Mesenchymal stem cell (in vitro differentiated cells and primary cell): Measurements from ENCODE around the gene ZNF148. TPM values are rescaled to one million over a fixed set of nuclear protein-coding genes. Genes with fewer than 3 reads are reported as not detected.

Source experiments
- DNase-seq: peaks from one replicate; pipeline ENCODE4 v3.0.0-alpha.2; 2013
- H2AFZ ChIP-seq: one replicate; pipeline ENCODE4 v1.6.1; 2013; ENCODE audit warnings: low read depth, mild to moderate bottlenecking, control low read depth, inconsistent platforms, low read length, moderate library complexity
- H2AK5ac ChIP-seq: 2 replicates; pipeline ENCODE4 v1.6.1; 2013; ENCODE audit warnings: low read length, moderate library complexity, mild to moderate bottlenecking, inconsistent platforms; ENCODE audit not compliant: severe bottlenecking
- H2BK120ac ChIP-seq: one replicate; pipeline ENCODE4 v1.6.1; 2013; ENCODE audit warnings: low read depth, mild to moderate bottlenecking, inconsistent platforms, low read length, moderate library complexity
- H2BK12ac ChIP-seq, 2 experiments: one replicate each; pipeline ENCODE4 v1.6.1; 2013; ENCODE audit warnings: inconsistent platforms in 2 of 2, low read length in 2 of 2, mild to moderate bottlenecking in 2 of 2, moderate library complexity in 2 of 2, control low read depth in 1 of 2
- H2BK15ac ChIP-seq: one replicate; pipeline ENCODE4 v1.6.1; 2013; ENCODE audit warnings: mild to moderate bottlenecking, low read depth, inconsistent platforms; ENCODE audit not compliant: poor library complexity, severe bottlenecking
- H2BK5ac ChIP-seq: 2 replicates; pipeline ENCODE4 v1.6.1; 2013; ENCODE audit warnings: low read depth, mild to moderate bottlenecking, low read length, control low read depth, inconsistent platforms; ENCODE audit not compliant: poor library complexity, severe bottlenecking
- H3K14ac ChIP-seq, 2 experiments: one replicate each; pipeline ENCODE4 v1.6.1; 2013; ENCODE audit warnings: inconsistent platforms in 2 of 2, low read length in 2 of 2, control low read depth in 1 of 2, mild to moderate bottlenecking in 1 of 2, moderate library complexity in 1 of 2
- H3K18ac ChIP-seq, 2 experiments: one replicate each; pipeline ENCODE4 v1.6.1; 2013; ENCODE audit warnings: inconsistent platforms in 2 of 2, low read length in 2 of 2, control low read depth in 1 of 2, low read depth in 1 of 2, mild to moderate bottlenecking in 1 of 2
- H3K23ac ChIP-seq, 2 experiments: one replicate each; pipeline ENCODE4 v1.6.1; 2013; ENCODE audit warnings: inconsistent platforms in 2 of 2, low read length in 2 of 2, mild to moderate bottlenecking in 2 of 2, moderate library complexity in 2 of 2, control low read depth in 1 of 2
- H3K27ac ChIP-seq: 2 replicates; pipeline ENCODE4 v1.5.1; 2013; ENCODE audit warnings: mild to moderate bottlenecking, moderate library complexity, low read length, control low read depth, inconsistent platforms; ENCODE audit not compliant: poor library complexity, severe bottlenecking
- H3K27me3 ChIP-seq, 2 experiments: 2 replicates each; pipeline versions ENCODE4 v1.6.1 to v1.7.0; 2013; ENCODE audit warnings: low read length in 2 of 2, mild to moderate bottlenecking in 2 of 2, moderate library complexity in 2 of 2, control low read depth in 1 of 2, inconsistent platforms in 1 of 2; ENCODE audit not compliant: control insufficient read depth in 1 of 2, insufficient read depth in 1 of 2
- H3K36me3 ChIP-seq, 2 experiments: 2 replicates each; pipeline versions ENCODE4 v1.6.1 to v1.7.0; 2013; ENCODE audit warnings: low read length in 2 of 2, control low read depth in 1 of 2, inconsistent platforms in 1 of 2, low read depth in 1 of 2, mild to moderate bottlenecking in 1 of 2; ENCODE audit not compliant: insufficient read depth in 2 of 2, control insufficient read depth in 1 of 2
- H3K4ac ChIP-seq, 2 experiments: one replicate each; pipeline ENCODE4 v1.6.1; 2013; ENCODE audit warnings: inconsistent platforms in 2 of 2, low read length in 2 of 2, mild to moderate bottlenecking in 2 of 2, moderate library complexity in 2 of 2, control low read depth in 1 of 2, low read depth in 1 of 2
- H3K4me1 ChIP-seq: 2 replicates; pipeline ENCODE4 v1.6.1; 2013; ENCODE audit warnings: low read depth, low read length, control low read depth; ENCODE audit not compliant: control insufficient read depth, insufficient read depth
- H3K4me2 ChIP-seq: 2 replicates; pipeline ENCODE4 v1.6.1; 2013; ENCODE audit warnings: low read length, mild to moderate bottlenecking, inconsistent platforms; ENCODE audit not compliant: poor library complexity, severe bottlenecking
- H3K4me3 ChIP-seq, 2 experiments: 2 replicates each; pipeline versions ENCODE4 v1.5.1 to v1.7.0; 2013; ENCODE audit warnings: low read length in 2 of 2, mild to moderate bottlenecking in 2 of 2, control low read depth in 1 of 2, low read depth in 1 of 2; ENCODE audit not compliant: insufficient read depth in 1 of 2
- H3K79me1 ChIP-seq: replicated peaks from 2 replicates; pipeline ENCODE4 v1.6.1; 2013; ENCODE audit warnings: mild to moderate bottlenecking, control low read depth, low read length, inconsistent platforms; ENCODE audit not compliant: poor library complexity, severe bottlenecking
- H3K9ac ChIP-seq: 2 replicates; pipeline ENCODE4 v1.7.0; 2013; ENCODE audit warnings: mild to moderate bottlenecking, low read length, moderate library complexity
- H3K9me3 ChIP-seq: 2 replicates; pipeline ENCODE4 v1.7.0; 2013; ENCODE audit warnings: mild to moderate bottlenecking, low read length; ENCODE audit not compliant: control insufficient read depth
- H4K8ac ChIP-seq: one replicate; pipeline ENCODE4 v1.6.1; 2013; ENCODE audit warnings: inconsistent platforms, mild to moderate bottlenecking, low read length, moderate library complexity
- H4K91ac ChIP-seq: one replicate; pipeline ENCODE4 v1.6.1; 2013; ENCODE audit warnings: mild to moderate bottlenecking, low read length, inconsistent platforms
- WGBS: methylation state at CpG from one replicate; pipeline ENCODE4 v1.1.7; 2013; ENCODE audit warnings: mixed read lengths; 5-methylcytosine and 5-hydroxymethylcytosine counted together
- small RNA-seq: library from polyadenylated mRNA; stranded (forward); fragments of <200 nt; extraction: miRNeasy Mini kit (QIAGEN cat#:217004); gene quantifications from one replicate; pipeline ENCODE3, GENCODE V24; 2013; ENCODE audit warnings: low read depth

ZNF148 gene

GRCh38 chr3:125177746-125178145 lies 197.4 kb downstream of the ZNF148 start:
- Histone ChIP-seq H4K8ac (no peak overlapping the region), H2BK15ac (no peak overlapping the region), H3K4me3 (no peak overlapping the region), H3K79me1 (peaks cover 3% of the 10 kb centered on the region), H3K36me3 (peaks cover 0 to 7% of the 10 kb centered on the region in 2 experiments), H3K4ac (no peak overlapping the region), H3K27ac (no peak overlapping the region), H3K9ac (no peak overlapping the region), H2AFZ (no peak overlapping the region), H3K18ac (no peak overlapping the region), H2BK120ac (no peak overlapping the region), H3K14ac (no peak overlapping the region), H2AK5ac (no peak overlapping the region), H2BK12ac (peak overlapping the region in 1 of 2 experiments; percentile 64), H3K4me1 (peaks cover 2% of the 10 kb centered on the region), H3K27me3 (no peaks in the 10 kb centered on the region), H3K4me2 (no peak overlapping the region), H4K91ac (no peak overlapping the region), H3K9me3 (peaks cover 4% of the 10 kb centered on the region), H3K23ac (peak overlapping the region in 1 of 2 experiments; percentile 42), H2BK5ac (no peak overlapping the region)
- no peak for DNase-seq
- 95% methylated on average over 13 of the region's 13 CpGs for WGBS

Small RNA genes within 50 kb of the gene (small RNA-seq; reads per million reads assigned to genes)
- not detected for gene RNU6-232P
